Endometrial microvascular endothelial cells (primary cell): ENCODE measurements around the gene KLHDC7B. TPM values are rescaled to one million over a fixed set of nuclear protein-coding genes. Genes with fewer than 3 reads are reported as not detected.

Source experiments
- in situ Hi-C: cut with HindIII; loops from 2 replicates; pipeline ENCODE4 v1.10.0; 2017; ENCODE audit warnings: low sequenced_read_pairs, low pct_unique_long_range_greater_than_20kb; ENCODE audit errors: inconsistent ontology term
- total RNA-seq: library from RNA; depleted of rRNA; stranded (reverse); fragments of >200 nt; gene quantifications from one replicate; pipeline ENCODE4 v1.2.3, GENCODE V29; 2015; ENCODE audit errors: inconsistent ontology term

The KLHDC7B gene
- total RNA-seq, result not detected

- in situ Hi-C loops, result no loop called here
These were observed at the start of gene KLHDC7B for GRCh38 chr22:50545522-50546325. Gene KLHDC7B, plus strand, starts transcription at chr22:50545899. Its CDS starts 345 bp downstream, at chr22:50546244.

GRCh38 chr22:50497093-50497492, 48.6 kb upstream of the KLHDC7B start:
- in situ Hi-C loops, result no loop called here

- in situ Hi-C loops, result no loop called here
These were observed 47.3 kb upstream of the KLHDC7B start for GRCh38 chr22:50498322-50498890.

GRCh38 chr22:50500452-50500851, 45.2 kb upstream of the KLHDC7B start:
- in situ Hi-C loops, result no loop called here

- in situ Hi-C loops, result no loop called here
These were observed 43.6 kb upstream of the KLHDC7B start for GRCh38 chr22:50502096-50502495.

- in situ Hi-C loops, result no loop called here
These were observed 42.8 kb upstream of the KLHDC7B start for GRCh38 chr22:50502628-50503474.

- in situ Hi-C loops, result no loop called here
These were observed 42.1 kb upstream of the KLHDC7B start for GRCh38 chr22:50503475-50504145.

- in situ Hi-C loops, result no loop called here
These were observed 41.1 kb upstream of the KLHDC7B start for GRCh38 chr22:50504369-50505211.

- in situ Hi-C loops, result no loop called here
These were observed 40.4 kb upstream of the KLHDC7B start for GRCh38 chr22:50505276-50505775.

- in situ Hi-C loops, result no loop called here
These were observed 39.7 kb upstream of the KLHDC7B start for GRCh38 chr22:50505776-50506610.

- in situ Hi-C loops, result no loop called here
These were observed 38.9 kb upstream of the KLHDC7B start for GRCh38 chr22:50506611-50507420.

- in situ Hi-C loops, result no loop called here
These were observed 38.2 kb upstream of the KLHDC7B start, which contains the start of gene LMF2 for GRCh38 chr22:50507421-50507990. Gene LMF2, minus strand, starts transcription at chr22:50507702. Its CDS starts 27 bp downstream, at chr22:50507675.

GRCh38 chr22:50507991-50508884, 37.5 kb upstream of the KLHDC7B start, which contains the start of gene NCAPH2:
Gene NCAPH2, plus strand, starts transcription at chr22:50508224. Its CDS starts 114 bp downstream, at chr22:50508338.
- in situ Hi-C loops, result no loop called here

- in situ Hi-C loops, result no loop called here
These were observed 36.8 kb upstream of the KLHDC7B start for GRCh38 chr22:50508897-50509296.

GRCh38 chr22:50513175-50513574, 32.5 kb upstream of the KLHDC7B start:
- in situ Hi-C loops, result no loop called here
